Measurements from ENCODE around the gene SDCBP2. TPM values are rescaled to one million over a fixed set of nuclear protein-coding genes. Genes with fewer than 3 reads are reported as not detected.

Gene SDCBP2
- total and polyA plus RNA-seq, 2 experiments from 2014 or later, result 3.2 to 5.3 TPM

DNA sequence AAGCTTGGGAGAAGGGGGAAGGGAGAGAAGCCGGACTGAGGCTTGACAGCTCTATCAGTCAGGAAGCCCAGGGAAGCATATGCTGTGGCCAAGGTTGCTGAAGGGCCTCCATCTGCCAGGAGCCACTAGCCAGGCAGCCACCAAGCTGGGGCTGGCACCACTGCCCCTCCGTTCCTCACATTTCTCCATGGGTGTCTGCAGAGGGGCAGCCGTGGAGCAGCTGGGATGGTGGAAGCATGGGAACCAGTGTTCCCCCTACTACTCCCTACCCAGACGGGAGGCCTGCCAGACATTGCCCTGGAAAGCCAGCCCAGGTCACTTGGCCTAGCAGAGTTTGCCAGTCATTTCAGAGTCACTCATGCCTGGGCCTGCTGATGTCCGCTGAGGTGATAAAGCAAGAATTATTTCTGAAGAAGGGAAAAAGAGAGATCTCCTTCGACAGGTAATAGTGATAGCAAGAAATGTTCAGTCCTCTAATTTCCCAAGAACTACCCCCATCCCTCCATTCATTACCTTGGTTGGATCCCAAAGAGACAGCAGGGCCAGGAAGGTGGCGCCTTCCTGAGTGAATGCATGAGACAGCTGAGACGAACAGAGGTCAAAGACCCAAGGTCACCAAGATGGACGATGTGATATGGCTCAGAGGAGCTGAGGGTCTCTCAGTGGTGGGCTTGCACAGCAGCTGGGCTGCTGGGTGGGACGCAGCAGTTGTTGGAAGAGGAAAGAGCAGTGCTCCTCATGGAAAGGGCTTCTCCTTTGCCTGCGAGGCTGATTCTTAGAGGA is 41.0 kb downstream of the SDCBP2 start:
- Histone ChIP-seq H4K20me1 (replicated peaks; ENCODE audit: insufficient read depth) (no peaks in the 10 kb centered on the region), H3K36me3 (ENCODE audit: insufficient read depth) (no peaks in the 10 kb centered on the region), H3K4me3 (no peak overlapping the region), H3K4me1 (ENCODE audit: insufficient read depth) (no peaks in the 10 kb centered on the region), H3K9me2 (ENCODE audit: insufficient read depth) (no peaks in the 10 kb centered on the region), H3K79me2 (replicated peaks; ENCODE audit: insufficient read depth) (no peaks in the 10 kb centered on the region), H3F3A (replicated peaks; ENCODE audit: low read depth) (no peaks in the 10 kb centered on the region), H3K27ac (ENCODE audit: low read depth) (no peak overlapping the region), H3K4me2 (no peak overlapping the region), H2AFZ (no peak overlapping the region), H3K27me3 (ENCODE audit: insufficient read depth) (no peaks in the 10 kb centered on the region)
- Mint-ChIP-seq H3K4me1 (no peaks in the 10 kb centered on the region), H3K4me3 (no peak overlapping the region), H3K36me3 (ENCODE audit: low read depth) (no peaks in the 10 kb centered on the region), H3K27ac (0 out of 2 replicates have a peak overlapping the region, but pooled peaks have one; percentile 9), H3K9me3 (no peaks in the 10 kb centered on the region), H3K27me3 (ENCODE audit: insufficient read depth, low read depth, poor library complexity) (peaks cover 4% of the 10 kb centered on the region)
- DNase-seq (ENCODE audit: low spot score) (no peak), ATAC-seq (no peak)
- TF ChIP-seq, protein P1, sequence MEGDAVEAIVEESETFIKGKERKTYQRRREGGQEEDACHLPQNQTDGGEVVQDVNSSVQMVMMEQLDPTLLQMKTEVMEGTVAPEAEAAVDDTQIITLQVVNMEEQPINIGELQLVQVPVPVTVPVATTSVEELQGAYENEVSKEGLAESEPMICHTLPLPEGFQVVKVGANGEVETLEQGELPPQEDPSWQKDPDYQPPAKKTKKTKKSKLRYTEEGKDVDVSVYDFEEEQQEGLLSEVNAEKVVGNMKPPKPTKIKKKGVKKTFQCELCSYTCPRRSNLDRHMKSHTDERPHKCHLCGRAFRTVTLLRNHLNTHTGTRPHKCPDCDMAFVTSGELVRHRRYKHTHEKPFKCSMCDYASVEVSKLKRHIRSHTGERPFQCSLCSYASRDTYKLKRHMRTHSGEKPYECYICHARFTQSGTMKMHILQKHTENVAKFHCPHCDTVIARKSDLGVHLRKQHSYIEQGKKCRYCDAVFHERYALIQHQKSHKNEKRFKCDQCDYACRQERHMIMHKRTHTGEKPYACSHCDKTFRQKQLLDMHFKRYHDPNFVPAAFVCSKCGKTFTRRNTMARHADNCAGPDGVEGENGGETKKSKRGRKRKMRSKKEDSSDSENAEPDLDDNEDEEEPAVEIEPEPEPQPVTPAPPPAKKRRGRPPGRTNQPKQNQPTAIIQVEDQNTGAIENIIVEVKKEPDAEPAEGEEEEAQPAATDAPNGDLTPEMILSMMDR (conservative IDR thresholded peaks at IDR 0.05; ENCODE audit: low read depth in 2 of 2), result no peak

DNA sequence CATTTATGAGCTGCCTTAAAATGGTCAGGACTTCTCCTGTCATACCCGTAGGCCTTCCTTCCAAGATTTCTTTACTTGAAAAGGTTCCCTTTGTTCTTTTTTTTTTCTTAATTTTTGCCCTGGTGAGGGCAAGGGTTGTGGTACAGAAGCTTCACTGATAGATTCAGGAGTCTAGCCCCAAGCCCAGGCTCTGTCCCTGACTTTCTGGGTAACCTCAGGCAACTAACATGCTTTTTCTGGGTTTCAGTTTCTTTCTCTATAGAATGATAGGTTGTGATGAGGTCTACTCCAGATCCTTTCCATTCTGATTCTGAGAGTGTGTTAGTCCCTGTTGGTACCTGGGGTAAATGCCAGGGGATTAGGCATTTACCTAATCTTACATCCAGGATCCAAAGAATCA is 41.6 kb downstream of the SDCBP2 start:
- no peaks in the 10 kb centered on the region for H3F3A ChIP-seq (replicated peaks; ENCODE audit: low read depth)
- 0 out of 2 replicates have a peak, but pooled peaks cover 3% of the 10 kb centered on the region for H4K20me1 ChIP-seq (replicated peaks; ENCODE audit: insufficient read depth)
- no peak overlapping the region for H3K4me3 Mint-ChIP-seq
- no peak overlapping the region for H3K27ac Mint-ChIP-seq
- no peak overlapping the region for H2AFZ ChIP-seq
- H3K36me3 ChIP-seq (ENCODE audit: insufficient read depth), result no peaks in the 10 kb centered on the region
- DNase-seq (ENCODE audit: low spot score), result no peak
- H3K9me3 Mint-ChIP-seq, result no peaks in the 10 kb centered on the region
- no peaks in the 10 kb centered on the region for H3K9me2 ChIP-seq (ENCODE audit: insufficient read depth)
- H3K4me1 ChIP-seq (ENCODE audit: insufficient read depth), result no peaks in the 10 kb centered on the region
- H3K4me1 Mint-ChIP-seq, result no peaks in the 10 kb centered on the region
- H3K4me3 ChIP-seq, result no peak overlapping the region
- H3K36me3 Mint-ChIP-seq (ENCODE audit: low read depth), result no peaks in the 10 kb centered on the region
- no peak overlapping the region for H3K27ac ChIP-seq (ENCODE audit: low read depth)
- H3K79me2 ChIP-seq (replicated peaks; ENCODE audit: insufficient read depth), result no peaks in the 10 kb centered on the region
- H3K4me2 ChIP-seq, result no peak overlapping the region
- no peak for ATAC-seq
- peaks cover 3% of the 10 kb centered on the region for H3K27me3 Mint-ChIP-seq (ENCODE audit: insufficient read depth, low read depth, poor library complexity)
- H3K27me3 ChIP-seq (ENCODE audit: insufficient read depth), result no peaks in the 10 kb centered on the region
- TF ChIP-seq, protein P2, sequence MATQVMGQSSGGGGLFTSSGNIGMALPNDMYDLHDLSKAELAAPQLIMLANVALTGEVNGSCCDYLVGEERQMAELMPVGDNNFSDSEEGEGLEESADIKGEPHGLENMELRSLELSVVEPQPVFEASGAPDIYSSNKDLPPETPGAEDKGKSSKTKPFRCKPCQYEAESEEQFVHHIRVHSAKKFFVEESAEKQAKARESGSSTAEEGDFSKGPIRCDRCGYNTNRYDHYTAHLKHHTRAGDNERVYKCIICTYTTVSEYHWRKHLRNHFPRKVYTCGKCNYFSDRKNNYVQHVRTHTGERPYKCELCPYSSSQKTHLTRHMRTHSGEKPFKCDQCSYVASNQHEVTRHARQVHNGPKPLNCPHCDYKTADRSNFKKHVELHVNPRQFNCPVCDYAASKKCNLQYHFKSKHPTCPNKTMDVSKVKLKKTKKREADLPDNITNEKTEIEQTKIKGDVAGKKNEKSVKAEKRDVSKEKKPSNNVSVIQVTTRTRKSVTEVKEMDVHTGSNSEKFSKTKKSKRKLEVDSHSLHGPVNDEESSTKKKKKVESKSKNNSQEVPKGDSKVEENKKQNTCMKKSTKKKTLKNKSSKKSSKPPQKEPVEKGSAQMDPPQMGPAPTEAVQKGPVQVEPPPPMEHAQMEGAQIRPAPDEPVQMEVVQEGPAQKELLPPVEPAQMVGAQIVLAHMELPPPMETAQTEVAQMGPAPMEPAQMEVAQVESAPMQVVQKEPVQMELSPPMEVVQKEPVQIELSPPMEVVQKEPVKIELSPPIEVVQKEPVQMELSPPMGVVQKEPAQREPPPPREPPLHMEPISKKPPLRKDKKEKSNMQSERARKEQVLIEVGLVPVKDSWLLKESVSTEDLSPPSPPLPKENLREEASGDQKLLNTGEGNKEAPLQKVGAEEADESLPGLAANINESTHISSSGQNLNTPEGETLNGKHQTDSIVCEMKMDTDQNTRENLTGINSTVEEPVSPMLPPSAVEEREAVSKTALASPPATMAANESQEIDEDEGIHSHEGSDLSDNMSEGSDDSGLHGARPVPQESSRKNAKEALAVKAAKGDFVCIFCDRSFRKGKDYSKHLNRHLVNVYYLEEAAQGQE (IDR thresholded peaks at IDR 0.05; ENCODE audit: unreplicated experiment), result no peak
- no peak for TF ChIP-seq JUNB (IDR thresholded peaks at IDR 0.05; ENCODE audit: unreplicated experiment)
- no peak for TF ChIP-seq CREB1 (CRISPR knock-in tag; IDR thresholded peaks at IDR 0.05; ENCODE audit: low read depth)
- TF ChIP-seq ZNF114 (CRISPR knock-in tag; IDR thresholded peaks at IDR 0.05), result no peak
- TF ChIP-seq STAT1 (IDR thresholded peaks at IDR 0.05; ENCODE audit: unreplicated experiment), result no peak
- TF ChIP-seq, protein P3, sequence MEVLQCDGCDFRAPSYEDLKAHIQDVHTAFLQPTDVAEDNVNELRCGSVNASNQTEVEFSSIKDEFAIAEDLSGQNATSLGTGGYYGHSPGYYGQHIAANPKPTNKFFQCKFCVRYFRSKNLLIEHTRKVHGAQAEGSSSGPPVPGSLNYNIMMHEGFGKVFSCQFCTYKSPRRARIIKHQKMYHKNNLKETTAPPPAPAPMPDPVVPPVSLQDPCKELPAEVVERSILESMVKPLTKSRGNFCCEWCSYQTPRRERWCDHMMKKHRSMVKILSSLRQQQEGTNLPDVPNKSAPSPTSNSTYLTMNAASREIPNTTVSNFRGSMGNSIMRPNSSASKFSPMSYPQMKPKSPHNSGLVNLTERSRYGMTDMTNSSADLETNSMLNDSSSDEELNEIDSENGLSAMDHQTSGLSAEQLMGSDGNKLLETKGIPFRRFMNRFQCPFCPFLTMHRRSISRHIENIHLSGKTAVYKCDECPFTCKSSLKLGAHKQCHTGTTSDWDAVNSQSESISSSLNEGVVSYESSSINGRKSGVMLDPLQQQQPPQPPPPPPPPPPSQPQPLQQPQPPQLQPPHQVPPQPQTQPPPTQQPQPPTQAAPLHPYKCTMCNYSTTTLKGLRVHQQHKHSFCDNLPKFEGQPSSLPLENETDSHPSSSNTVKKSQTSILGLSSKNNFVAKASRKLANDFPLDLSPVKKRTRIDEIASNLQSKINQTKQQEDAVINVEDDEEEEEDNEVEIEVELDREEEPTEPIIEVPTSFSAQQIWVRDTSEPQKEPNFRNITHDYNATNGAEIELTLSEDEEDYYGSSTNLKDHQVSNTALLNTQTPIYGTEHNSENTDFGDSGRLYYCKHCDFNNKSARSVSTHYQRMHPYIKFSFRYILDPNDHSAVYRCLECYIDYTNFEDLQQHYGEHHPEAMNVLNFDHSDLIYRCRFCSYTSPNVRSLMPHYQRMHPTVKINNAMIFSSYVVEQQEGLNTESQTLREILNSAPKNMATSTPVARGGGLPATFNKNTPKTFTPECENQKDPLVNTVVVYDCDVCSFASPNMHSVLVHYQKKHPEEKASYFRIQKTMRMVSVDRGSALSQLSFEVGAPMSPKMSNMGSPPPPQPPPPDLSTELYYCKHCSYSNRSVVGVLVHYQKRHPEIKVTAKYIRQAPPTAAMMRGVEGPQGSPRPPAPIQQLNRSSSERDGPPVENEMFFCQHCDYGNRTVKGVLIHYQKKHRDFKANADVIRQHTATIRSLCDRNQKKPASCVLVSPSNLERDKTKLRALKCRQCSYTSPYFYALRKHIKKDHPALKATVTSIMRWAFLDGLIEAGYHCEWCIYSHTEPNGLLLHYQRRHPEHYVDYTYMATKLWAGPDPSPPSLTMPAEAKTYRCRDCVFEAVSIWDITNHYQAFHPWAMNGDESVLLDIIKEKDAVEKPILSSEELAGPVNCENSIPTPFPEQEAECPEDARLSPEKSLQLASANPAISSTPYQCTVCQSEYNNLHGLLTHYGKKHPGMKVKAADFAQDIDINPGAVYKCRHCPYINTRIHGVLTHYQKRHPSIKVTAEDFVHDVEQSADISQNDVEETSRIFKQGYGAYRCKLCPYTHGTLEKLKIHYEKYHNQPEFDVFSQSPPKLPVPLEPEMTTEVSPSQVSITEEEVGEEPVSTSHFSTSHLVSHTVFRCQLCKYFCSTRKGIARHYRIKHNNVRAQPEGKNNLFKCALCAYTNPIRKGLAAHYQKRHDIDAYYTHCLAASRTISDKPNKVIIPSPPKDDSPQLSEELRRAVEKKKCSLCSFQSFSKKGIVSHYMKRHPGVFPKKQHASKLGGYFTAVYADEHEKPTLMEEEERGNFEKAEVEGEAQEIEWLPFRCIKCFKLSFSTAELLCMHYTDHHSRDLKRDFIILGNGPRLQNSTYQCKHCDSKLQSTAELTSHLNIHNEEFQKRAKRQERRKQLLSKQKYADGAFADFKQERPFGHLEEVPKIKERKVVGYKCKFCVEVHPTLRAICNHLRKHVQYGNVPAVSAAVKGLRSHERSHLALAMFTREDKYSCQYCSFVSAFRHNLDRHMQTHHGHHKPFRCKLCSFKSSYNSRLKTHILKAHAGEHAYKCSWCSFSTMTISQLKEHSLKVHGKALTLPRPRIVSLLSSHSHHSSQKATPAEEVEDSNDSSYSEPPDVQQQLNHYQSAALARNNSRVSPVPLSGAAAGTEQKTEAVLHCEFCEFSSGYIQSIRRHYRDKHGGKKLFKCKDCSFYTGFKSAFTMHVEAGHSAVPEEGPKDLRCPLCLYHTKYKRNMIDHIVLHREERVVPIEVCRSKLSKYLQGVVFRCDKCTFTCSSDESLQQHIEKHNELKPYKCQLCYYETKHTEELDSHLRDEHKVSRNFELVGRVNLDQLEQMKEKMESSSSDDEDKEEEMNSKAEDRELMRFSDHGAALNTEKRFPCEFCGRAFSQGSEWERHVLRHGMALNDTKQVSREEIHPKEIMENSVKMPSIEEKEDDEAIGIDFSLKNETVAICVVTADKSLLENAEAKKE (CRISPR knock-in tag; IDR thresholded peaks at IDR 0.05), result no peak
- TF ChIP-seq, protein P4, sequence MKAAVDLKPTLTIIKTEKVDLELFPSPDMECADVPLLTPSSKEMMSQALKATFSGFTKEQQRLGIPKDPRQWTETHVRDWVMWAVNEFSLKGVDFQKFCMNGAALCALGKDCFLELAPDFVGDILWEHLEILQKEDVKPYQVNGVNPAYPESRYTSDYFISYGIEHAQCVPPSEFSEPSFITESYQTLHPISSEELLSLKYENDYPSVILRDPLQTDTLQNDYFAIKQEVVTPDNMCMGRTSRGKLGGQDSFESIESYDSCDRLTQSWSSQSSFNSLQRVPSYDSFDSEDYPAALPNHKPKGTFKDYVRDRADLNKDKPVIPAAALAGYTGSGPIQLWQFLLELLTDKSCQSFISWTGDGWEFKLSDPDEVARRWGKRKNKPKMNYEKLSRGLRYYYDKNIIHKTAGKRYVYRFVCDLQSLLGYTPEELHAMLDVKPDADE (IDR thresholded peaks at IDR 0.05), result no peak

All from GM23338 (cell line).